Naive B cell (primary cell): ENCODE data around the gene TEX9. TPM values are rescaled to one million over a fixed set of nuclear protein-coding genes. Genes with fewer than 3 reads are reported as not detected.
"Not testable (repeated sequence)": the region's sequence is repeated elsewhere in the genome, so short reads cannot be mapped to it uniquely, and the experiment has no call there.

Experiments used
- ATAC-seq, 2 donors: fragments of 150-1000 bp; cut with Tn5 transposase; 2 replicates each; pipeline ENCODE4 v1.10.0; 2021; ENCODE audit warnings: low read depth in 2 of 2, mild to moderate bottlenecking in 2 of 2, moderate library complexity in 2 of 2
- DNase-seq: peaks from one replicate; pipeline ENCODE4 v3.0.0; 2022
- H3K27ac Mint-ChIP-seq, 6 donors: one replicate each; pipeline ENCODE4 v1.8.0; 2020 to 2022; ENCODE audit warnings: mild to moderate bottlenecking in 6 of 6, mixed read lengths in 6 of 6, moderate library complexity in 5 of 6, inconsistent platforms in 2 of 6
- H3K27me3 Mint-ChIP-seq, 3 donors: one replicate each; pipeline ENCODE4 v1.8.0; 2021 to 2022; ENCODE audit warnings: mixed read lengths in 3 of 3, mild to moderate bottlenecking in 1 of 3
- H3K36me3 Mint-ChIP-seq, 2 donors: one replicate each; pipeline ENCODE4 v1.8.0; 2020 to 2022; ENCODE audit warnings: mixed read lengths in 2 of 2, inconsistent platforms in 1 of 2, mild to moderate bottlenecking in 1 of 2
- H3K4me1 Mint-ChIP-seq, 3 donors: one replicate each; pipeline ENCODE4 v1.8.0; 2020 to 2022; ENCODE audit warnings: mixed read lengths in 3 of 3, inconsistent platforms in 1 of 3, mild to moderate bottlenecking in 1 of 3, moderate library complexity in 1 of 3
- H3K4me3 Mint-ChIP-seq, 8 donors: one replicate each; pipeline ENCODE4 v1.8.0; 2020 to 2022; ENCODE audit warnings: mild to moderate bottlenecking in 8 of 8, mixed read lengths in 8 of 8, moderate library complexity in 8 of 8, inconsistent platforms in 2 of 8
- H3K9me3 Mint-ChIP-seq, 7 donors: one replicate each; pipeline ENCODE4 v1.8.0; 2020 to 2022; ENCODE audit warnings: mixed read lengths in 7 of 7, mild to moderate bottlenecking in 5 of 7, inconsistent platforms in 2 of 7, moderate library complexity in 1 of 7
- polyA plus RNA-seq, 6 donors: library from polyadenylated mRNA; unstranded; fragments of 300-500 nt; fragmentation: Illumina TruSeq; gene quantifications; one replicate each; pipeline ENCODE4 v1.2.3, GENCODE V29; 2021; ENCODE audit warnings: low read depth in 6 of 6

TEX9 gene
- 1 to 10 TPM in 1 of 6 donors, under 1 TPM in 4, not detected in 1; 0.48 to 1.5 (median 0.55) TPM for polyA plus RNA-seq

GRCh38 chr15:56365075-56365711, at the start of gene TEX9:
Gene TEX9, plus strand, starts transcription at chr15:56365426. Its CDS starts 25 bp downstream, at chr15:56365451.
- H3K4me3 Mint-ChIP-seq: peak within 1 kb of the TSS; percentile 66 to 96 (median 92)
- ATAC-seq: peak; percentile 92 to 95
- H3K9me3 Mint-ChIP-seq: peaks cover 0 to 7% (median 0%) of the 10 kb centered on the region in 7 donors
- DNase-seq: peak; percentile 52
- peak within 1 kb of the TSS in 5 of 6 donors; percentile 4 to 70 (median 34) for H3K27ac Mint-ChIP-seq
- H3K36me3 Mint-ChIP-seq: no peaks in the 10 kb centered on the region
- H3K27me3 Mint-ChIP-seq: peaks cover 10 to 17% (median 12%) of the 10 kb centered on the region in 3 donors
- peaks cover 11 to 18% (median 12%) of the 10 kb centered on the region in 3 donors for H3K4me1 Mint-ChIP-seq

- H3K27me3 Mint-ChIP-seq, ATAC-seq, H3K4me3 Mint-ChIP-seq, H3K4me1 Mint-ChIP-seq, DNase-seq, H3K27ac Mint-ChIP-seq: not testable (repeated sequence)
- Mint-ChIP-seq H3K36me3 (peaks cover 0 to 19% of the 10 kb centered on the region in 2 donors), H3K9me3 (peaks cover 0 to 22% (median 16%) of the 10 kb centered on the region in 7 donors)
These were observed 48.7 kb upstream of the TEX9 start for GRCh38 chr15:56316561-56316960.

- Mint-ChIP-seq H3K27ac (peak overlapping the region in 1 of 6 donors; percentile 23), H3K4me1 (no peaks in the 10 kb centered on the region), H3K27me3 (peaks cover under 1 to 17% (median 6%) of the 10 kb centered on the region in 3 donors), H3K4me3 (no peak overlapping the region), H3K9me3 (peaks cover 0 to 22% (median 16%) of the 10 kb centered on the region in 7 donors), H3K36me3 (peaks cover 0 to 19% of the 10 kb centered on the region in 2 donors)
- DNase-seq (no peak), ATAC-seq (no peak)
These were observed 44.9 kb upstream of the TEX9 start for GRCh38 chr15:56320316-56320715.

- no peaks in the 10 kb centered on the region for H3K4me1 Mint-ChIP-seq
- DNase-seq (no peak), ATAC-seq (no peak)
- no peak overlapping the region for H3K4me3 Mint-ChIP-seq
- H3K27me3 Mint-ChIP-seq: peaks cover 6 to 17% (median 11%) of the 10 kb centered on the region in 3 donors
- no peak overlapping the region for H3K27ac Mint-ChIP-seq
- H3K9me3 Mint-ChIP-seq: peaks cover 0 to 25% (median 16%) of the 10 kb centered on the region in 7 donors
- peaks cover 0 to 19% of the 10 kb centered on the region in 2 donors for H3K36me3 Mint-ChIP-seq
These were observed 44.4 kb upstream of the TEX9 start for GRCh38 chr15:56320861-56321260.

- H3K9me3 Mint-ChIP-seq: peaks cover 0 to 19% (median 12%) of the 10 kb centered on the region in 7 donors
- peaks cover 0 to 14% of the 10 kb centered on the region in 2 donors for H3K36me3 Mint-ChIP-seq
- no peaks in the 10 kb centered on the region for H3K4me1 Mint-ChIP-seq
- ATAC-seq (no peak), DNase-seq (no peak)
- H3K27me3 Mint-ChIP-seq: peaks cover 7 to 17% (median 11%) of the 10 kb centered on the region in 3 donors
- H3K4me3 Mint-ChIP-seq: no peak overlapping the region
- H3K27ac Mint-ChIP-seq: peak overlapping the region in 1 of 6 donors; percentile 83
These were observed 42.8 kb upstream of the TEX9 start for GRCh38 chr15:56322444-56322843.

GRCh38 chr15:56323435-56323834, 41.8 kb upstream of the TEX9 start:
- no peak for ATAC-seq
- H3K27ac Mint-ChIP-seq: peak overlapping the region in 1 of 6 donors; percentile 68

GRCh38 chr15:56325186-56325585, 40.0 kb upstream of the TEX9 start:
- H3K27me3 Mint-ChIP-seq: peaks cover 15 to 21% (median 17%) of the 10 kb centered on the region in 3 donors
- ATAC-seq (no peak), DNase-seq (no peak)
- no peaks in the 10 kb centered on the region for H3K4me1 Mint-ChIP-seq
- peaks cover 0 to 9% of the 10 kb centered on the region in 2 donors for H3K36me3 Mint-ChIP-seq
- H3K27ac Mint-ChIP-seq: no peak overlapping the region
- H3K4me3 Mint-ChIP-seq: no peak overlapping the region
- peaks cover 0 to 12% (median 8%) of the 10 kb centered on the region in 7 donors for H3K9me3 Mint-ChIP-seq

More at GRCh38 chr15:56323435-56323834, 41.8 kb upstream of the TEX9 start:
- Mint-ChIP-seq H3K27me3 (peaks cover 7 to 17% (median 11%) of the 10 kb centered on the region in 3 donors), H3K4me3 (no peak overlapping the region), H3K4me1 (no peaks in the 10 kb centered on the region), H3K9me3 (peaks cover 0 to 11% (median 3%) of the 10 kb centered on the region in 7 donors), H3K36me3 (peaks cover 0 to 4% of the 10 kb centered on the region in 2 donors)
- DNase-seq: no peak

GRCh38 chr15:56327721-56328502, 37.3 kb upstream of the TEX9 start:
- H3K9me3 Mint-ChIP-seq: peaks cover 6 to 32% (median 21%) of the 10 kb centered on the region in 7 donors
- ATAC-seq (no peak), DNase-seq (no peak)
- H3K4me1 Mint-ChIP-seq: no peaks in the 10 kb centered on the region
- H3K4me3 Mint-ChIP-seq: no peak overlapping the region
- peaks cover 9 to 21% (median 15%) of the 10 kb centered on the region in 3 donors for H3K27me3 Mint-ChIP-seq
- peaks cover 0 to 16% of the 10 kb centered on the region in 2 donors for H3K36me3 Mint-ChIP-seq
- H3K27ac Mint-ChIP-seq: no peak overlapping the region

GRCh38 chr15:56337084-56337725, 28.0 kb upstream of the TEX9 start:
- Mint-ChIP-seq H3K9me3 (peaks cover 4 to 22% (median 13%) of the 10 kb centered on the region in 7 donors), H3K4me1 (no peaks in the 10 kb centered on the region), H3K27ac (no peak overlapping the region), H3K4me3 (no peak overlapping the region), H3K27me3 (no peaks in the 10 kb centered on the region), H3K36me3 (no peaks in the 10 kb centered on the region)
- no peak for DNase-seq
- ATAC-seq: no peak

- no peak overlapping the region for H3K4me3 Mint-ChIP-seq
- ATAC-seq: no peak
- H3K9me3 Mint-ChIP-seq: peaks cover 0 to 4% (median 0%) of the 10 kb centered on the region in 7 donors
- H3K27ac Mint-ChIP-seq: no peak overlapping the region
- H3K36me3 Mint-ChIP-seq: no peaks in the 10 kb centered on the region
- no peaks in the 10 kb centered on the region for H3K4me1 Mint-ChIP-seq
- H3K27me3 Mint-ChIP-seq: no peaks in the 10 kb centered on the region
- no peak for DNase-seq
These were observed 25.6 kb upstream of the TEX9 start for GRCh38 chr15:56339594-56339993.

GRCh38 chr15:56341201-56341600, 24.0 kb upstream of the TEX9 start:
- H3K4me1 Mint-ChIP-seq: no peaks in the 10 kb centered on the region
- no peaks in the 10 kb centered on the region for H3K36me3 Mint-ChIP-seq
- H3K27ac Mint-ChIP-seq: no peak overlapping the region
- no peak for ATAC-seq
- H3K27me3 Mint-ChIP-seq: peaks cover 0 to 6% (median 5%) of the 10 kb centered on the region in 3 donors
- H3K9me3 Mint-ChIP-seq: no peaks in the 10 kb centered on the region
- no peak for DNase-seq
- no peak overlapping the region for H3K4me3 Mint-ChIP-seq

- ATAC-seq: no peak
- H3K9me3 Mint-ChIP-seq: no peaks in the 10 kb centered on the region
- H3K4me3 Mint-ChIP-seq: no peak overlapping the region
- peaks cover 0 to 8% (median 5%) of the 10 kb centered on the region in 3 donors for H3K27me3 Mint-ChIP-seq
- no peak for DNase-seq
- no peaks in the 10 kb centered on the region for H3K36me3 Mint-ChIP-seq
- H3K27ac Mint-ChIP-seq: no peak overlapping the region
- H3K4me1 Mint-ChIP-seq: no peaks in the 10 kb centered on the region
These were observed 22.6 kb upstream of the TEX9 start for GRCh38 chr15:56342653-56343052.

- no peaks in the 10 kb centered on the region for H3K4me1 Mint-ChIP-seq
- no peaks in the 10 kb centered on the region for H3K36me3 Mint-ChIP-seq
- DNase-seq: no peak
- H3K27ac Mint-ChIP-seq: no peak overlapping the region
- H3K27me3 Mint-ChIP-seq: peaks cover 0 to 8% (median 5%) of the 10 kb centered on the region in 3 donors
- H3K9me3 Mint-ChIP-seq: no peaks in the 10 kb centered on the region
- no peak for ATAC-seq
- no peak overlapping the region for H3K4me3 Mint-ChIP-seq
These were observed 21.3 kb upstream of the TEX9 start for GRCh38 chr15:56343879-56344278.
